Left ventricle myocardium inferior (tissue), 1 donor: ENCODE data around the gene KCNAB2. TPM values are rescaled to one million over a fixed set of nuclear protein-coding genes. Genes with fewer than 3 reads are reported as not detected.

Experiments used
- DNase-seq: peaks from one replicate; pipeline ENCODE4 v3.0.0-alpha.2; 2020
- H3K27ac ChIP-seq: fragments of 200-600 bp; replicated peaks from 2 replicates; pipeline ENCODE4 v1.8.0; 2021
- H3K27me3 ChIP-seq: fragments of 200-600 bp; 2 replicates; pipeline ENCODE4 v1.8.0; 2021; ENCODE audit warnings: low read depth
- H3K36me3 ChIP-seq: fragments of 200-600 bp; 2 replicates; pipeline ENCODE4 v1.8.0; 2021
- H3K4me1 ChIP-seq: fragments of 200-600 bp; 2 replicates; pipeline ENCODE4 v1.8.0; 2021
- H3K4me3 ChIP-seq: fragments of 200-600 bp; 2 replicates; pipeline ENCODE4 v1.8.0; 2021; ENCODE audit warnings: mild to moderate bottlenecking, moderate library complexity
- H3K9me3 ChIP-seq: fragments of 200-600 bp; replicated peaks from 2 replicates; pipeline ENCODE4 v1.8.0; 2021
- CTCF ChIP-seq: fragments of 200-600 bp; IDR thresholded peaks from 2 replicates; pipeline ENCODE4 v1.8.0; 2021; ENCODE audit warnings: antibody characterized with exemption, mild to moderate bottlenecking, borderline replicate concordance
- intact Hi-C: fragments of 100-400 bp; cut with micrococcal nuclease; formaldehyde crosslinking; loops from one replicate; pipeline ENCODE4 v1.11.0; 2022
- total RNA-seq: library from RNA; stranded (reverse); fragmentation: NEBNext Ultra II Directional; extraction: Animal tissue kit (Norgen Biotek cat#: 25700); gene quantifications from one replicate; pipeline ENCODE4 v1.2.1, GENCODE V29; 2021
- donor health status: DM: no; HTN: yes; CAD: no; lungs with severe emphysema.

Gene KCNAB2
- total RNA-seq, 1 donor from 2014 or later = 31.0 TPM

DNA sequence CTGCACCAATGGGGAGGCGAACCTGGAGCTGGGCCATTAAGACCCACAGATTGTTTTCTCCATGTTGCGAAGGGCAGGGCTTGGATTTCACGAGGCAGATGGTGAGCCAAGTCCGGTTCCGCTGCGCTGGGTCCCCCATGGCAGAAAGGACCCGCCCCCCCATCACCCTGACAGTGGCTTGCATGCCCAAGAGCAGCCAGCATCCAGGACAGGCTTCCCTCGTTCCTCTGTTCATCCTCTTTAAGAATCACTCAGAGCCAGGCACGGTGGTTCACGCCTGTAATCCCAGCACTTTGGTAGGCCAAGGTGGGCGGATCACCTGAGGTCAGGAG is 37.6 kb upstream of the KCNAB2 start:
- no peak for TF ChIP-seq CTCF
- Histone ChIP-seq H3K36me3 (no peaks in the 10 kb centered on the region), H3K4me3 (no peak overlapping the region), H3K27ac (no peak overlapping the region), H3K9me3 (no peaks in the 10 kb centered on the region), H3K27me3 (no peaks in the 10 kb centered on the region), H3K4me1 (peaks cover 18% of the 10 kb centered on the region)
- intact Hi-C loops = no loop called here
- no peak for DNase-seq

GRCh38 chr1:6008696-6009095 is 37.0 kb upstream of the KCNAB2 start:
- Histone ChIP-seq H3K36me3 (no peaks in the 10 kb centered on the region), H3K4me1 (peaks cover 24% of the 10 kb centered on the region), H3K9me3 (no peaks in the 10 kb centered on the region), H3K4me3 (no peak overlapping the region), H3K27ac (no peak overlapping the region), H3K27me3 (no peaks in the 10 kb centered on the region)
- intact Hi-C loops = no loop called here
- TF ChIP-seq CTCF = no peak
- DNase-seq = no peak

DNA sequence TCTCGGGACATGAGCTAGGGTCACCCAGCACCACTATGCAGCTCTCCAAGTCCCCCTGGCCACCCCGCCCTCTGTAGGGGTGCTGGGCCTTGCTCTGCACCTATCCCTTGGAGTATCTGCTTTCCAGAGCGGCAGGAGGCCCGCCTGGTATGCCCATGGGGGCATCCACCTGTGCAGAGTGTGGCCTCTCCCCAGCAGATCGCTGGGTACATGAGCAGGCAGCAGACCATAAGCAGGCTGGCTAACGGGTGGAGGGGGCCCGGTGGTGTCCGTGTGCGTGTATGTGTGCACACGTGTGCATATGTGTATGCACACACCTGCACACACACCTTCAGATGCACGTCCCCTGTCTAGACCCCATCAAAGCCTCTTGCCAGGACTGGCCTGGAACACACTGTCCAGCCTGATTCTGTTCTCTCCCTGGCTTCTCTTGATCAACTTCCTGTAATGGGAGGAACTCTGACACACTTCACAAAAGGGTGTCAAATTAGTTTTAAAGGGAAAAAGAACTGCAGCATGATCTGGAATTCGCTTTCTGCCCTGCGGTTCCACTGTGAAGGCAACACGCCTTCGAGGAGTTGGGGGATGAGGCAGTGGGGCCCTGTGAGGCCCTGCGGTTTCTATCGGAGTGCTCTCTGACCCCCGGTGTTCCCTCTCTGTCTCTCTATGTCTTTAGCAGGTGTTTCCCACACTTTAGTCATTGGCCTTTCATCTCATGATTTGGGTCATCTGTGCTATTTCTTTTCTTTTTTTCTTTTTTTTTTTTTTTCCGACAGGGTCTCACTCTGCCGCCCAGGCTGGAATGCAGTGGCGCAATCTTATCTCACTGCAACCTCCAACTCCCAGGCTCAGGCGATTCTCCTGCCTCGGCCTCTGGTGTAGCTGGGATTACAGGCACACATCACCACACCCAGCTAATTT is 36.3 kb upstream of the KCNAB2 start:
- H3K27ac ChIP-seq = no peak overlapping the region
- H3K36me3 ChIP-seq = no peaks in the 10 kb centered on the region
- no peaks in the 10 kb centered on the region for H3K27me3 ChIP-seq
- no peak for DNase-seq
- intact Hi-C loops = no loop called here
- no peaks in the 10 kb centered on the region for H3K9me3 ChIP-seq
- peaks cover 27% of the 10 kb centered on the region for H3K4me1 ChIP-seq
- TF ChIP-seq CTCF = no peak
- no peak overlapping the region for H3K4me3 ChIP-seq

GRCh38 chr1:6010554-6010953 is 35.1 kb upstream of the KCNAB2 start:
- H3K27me3 ChIP-seq = no peaks in the 10 kb centered on the region
- H3K4me3 ChIP-seq = no peak overlapping the region
- DNase-seq = no peak
- H3K36me3 ChIP-seq = no peaks in the 10 kb centered on the region
- H3K4me1 ChIP-seq = peaks cover 37% of the 10 kb centered on the region
- H3K9me3 ChIP-seq = no peaks in the 10 kb centered on the region
- intact Hi-C loops = no loop called here
- no peak for TF ChIP-seq CTCF
- H3K27ac ChIP-seq = no peak overlapping the region

GRCh38 chr1:6011161-6011945 is 34.3 kb upstream of the KCNAB2 start:
- intact Hi-C loops = no loop called here
- Histone ChIP-seq H3K4me3 (no peak overlapping the region), H3K9me3 (no peaks in the 10 kb centered on the region), H3K4me1 (peaks cover 43% of the 10 kb centered on the region), H3K27me3 (no peaks in the 10 kb centered on the region), H3K36me3 (no peaks in the 10 kb centered on the region), H3K27ac (no peak overlapping the region)
- DNase-seq = no peak
- no peak for TF ChIP-seq CTCF
